ENCODE results near the gene MAP3K5. TPM values are rescaled to one million over a fixed set of nuclear protein-coding genes. Genes with fewer than 3 reads are reported as not detected.

Gene MAP3K5
- total RNA-seq, 5 donors from 2014 or later (not counting 1 experiment from before 2014, with no cell fraction given), result 17.8 to 29.2 (median 20.6) TPM

DNA sequence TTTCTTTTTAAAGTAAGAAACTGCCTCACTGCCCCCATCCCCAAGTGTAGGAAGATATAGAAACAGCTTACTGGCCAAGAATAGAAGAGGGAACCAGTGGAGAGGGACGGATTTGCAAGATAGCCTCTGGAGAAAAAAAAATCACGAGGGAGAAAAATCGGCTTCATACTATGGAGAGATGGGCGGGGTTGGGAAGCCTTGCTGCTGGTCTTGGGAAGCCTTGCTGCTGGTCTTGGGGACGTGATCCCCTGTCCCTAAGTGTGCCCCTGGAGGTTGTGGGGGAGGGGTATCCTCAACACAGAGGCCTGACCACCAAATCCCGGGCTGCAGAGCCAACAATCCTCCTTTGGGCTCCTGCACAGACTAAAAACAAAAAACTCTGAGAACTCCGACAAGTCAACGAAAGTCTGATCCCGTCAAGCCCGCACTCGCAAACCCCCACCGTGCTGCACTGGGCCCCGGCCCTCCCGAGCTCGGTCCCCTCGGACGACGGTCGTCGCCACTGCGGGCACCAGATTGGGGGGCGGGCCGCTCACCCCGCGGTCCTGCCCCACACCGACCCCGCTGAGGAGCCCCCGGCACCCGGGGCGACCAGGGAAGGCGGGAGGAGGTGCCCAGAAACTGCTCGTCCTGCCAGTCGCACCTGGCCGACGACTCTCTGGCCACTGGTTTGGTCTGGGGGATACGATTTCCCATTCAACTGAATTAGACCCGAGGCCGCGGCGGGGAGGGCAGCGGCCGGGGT is 242.8 kb downstream of the MAP3K5 start:
- no peak overlapping the region for H3K27ac Mint-ChIP-seq
- Histone ChIP-seq H3K27ac (ENCODE audit: low read length) (no peak overlapping the region), H3K9me3 (no peaks in the 10 kb centered on the region), H3K4me1 (ENCODE audit: control insufficient read depth in 1 of 2, extremely low read depth in 1 of 2, insufficient read depth in 2 of 2, low read length in 2 of 2) (peaks cover 2 to 12% of the 10 kb centered on the region in 2 experiments), H3K27me3 (replicated peaks in 1 of 2; ENCODE audit: control insufficient read depth in 2 of 2, extremely low read depth in 1 of 2, insufficient read depth in 2 of 2, low read length in 1 of 2) (peaks cover 0 to 20% of the 10 kb centered on the region in 2 experiments), H3K36me3 (ENCODE audit: control insufficient read depth in 2 of 2, extremely low read depth in 1 of 2, insufficient read depth in 1 of 2, low read length in 1 of 2) (no peaks in the 10 kb centered on the region), H3K4me3 (ENCODE audit: control insufficient read depth in 1 of 2, extremely low read depth in 1 of 2, low read length in 1 of 2) (peak overlapping the region; percentile 33 to 38)
- H3K9me3 Mint-ChIP-seq, result no peaks in the 10 kb centered on the region
- H3K36me3 Mint-ChIP-seq, result no peaks in the 10 kb centered on the region
- CTCF ChIA-PET, result interaction anchor here (0.6 to 0.9 kb wide), 4 partner anchors 12 to 241 kb away, joined by 3 read pairs; no protein-coding TSS in a partner anchor
- 5% methylated on average over 42 of the region's 42 CpGs for WGBS (ENCODE audit: insufficient coverage)
- peak overlapping the region; percentile 59 to 66 (median 61) for H3K4me3 Mint-ChIP-seq
- peak in 4 of 35 experiments; percentile 1 to 13 (median 4) for DNase-seq
- ATAC-seq (replicated peaks in 1 of 4), result no peak
- POLR2A ChIA-PET, result no interaction called here
- peaks cover 39 to 40% of the 10 kb centered on the region in 2 donors for H3K27me3 Mint-ChIP-seq
- H3K4me1 Mint-ChIP-seq, result peaks cover 4 to 15% (median 5%) of the 10 kb centered on the region in 3 donors

DNA sequence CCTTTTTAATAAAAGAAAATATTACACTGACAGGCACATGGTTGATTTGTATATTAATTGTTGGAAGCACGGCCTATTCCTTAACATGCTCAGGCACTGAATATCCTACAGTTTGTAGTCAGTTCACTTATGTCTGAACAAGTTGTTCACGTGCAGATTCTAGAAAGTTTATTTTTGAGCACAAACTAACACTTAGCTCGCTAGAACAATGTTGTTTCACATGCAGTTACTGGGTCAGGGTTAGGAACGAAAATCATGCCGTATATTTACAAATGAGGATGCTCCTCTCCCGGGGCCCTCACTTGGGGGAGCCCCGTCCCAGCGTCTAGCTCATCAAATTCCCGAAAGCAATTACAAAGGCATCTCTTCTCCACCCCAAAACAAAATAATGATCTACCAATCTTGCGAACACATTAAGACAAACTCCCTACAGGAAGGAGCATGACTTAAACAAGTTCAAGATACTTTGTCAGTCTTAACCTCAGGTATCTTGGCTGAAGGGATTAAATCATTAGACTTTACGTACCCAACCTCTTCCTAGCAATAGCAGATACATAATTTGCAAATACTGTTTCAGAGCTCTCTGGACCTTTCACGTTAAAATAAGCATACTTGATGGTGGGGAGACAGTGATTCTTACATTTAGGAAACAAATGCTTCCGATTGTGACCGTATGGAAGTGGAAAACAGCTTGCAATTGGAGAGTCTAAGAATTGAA is 243.5 kb downstream of the MAP3K5 start:
- no peak overlapping the region for H3K27ac ChIP-seq (ENCODE audit: low read length)
- no peaks in the 10 kb centered on the region for H3K36me3 ChIP-seq (ENCODE audit: control insufficient read depth in 2 of 2, extremely low read depth in 1 of 2, insufficient read depth in 1 of 2, low read length in 1 of 2)
- H3K9me3 ChIP-seq, result no peaks in the 10 kb centered on the region
- H3K27me3 ChIP-seq (replicated peaks in 1 of 2; ENCODE audit: control insufficient read depth in 2 of 2, extremely low read depth in 1 of 2, insufficient read depth in 2 of 2, low read length in 1 of 2), result peaks cover 2 to 24% of the 10 kb centered on the region in 2 experiments
- WGBS (ENCODE audit: insufficient coverage), result 97% methylated on average over 9 of the region's 14 CpGs
- ChIA-PET CTCF (interaction anchor here in 1 of 2 donors (0.6 to 0.9 kb wide), 2 partner anchors 13 to 242 kb away, joined by 3 read pairs; no protein-coding TSS in a partner anchor), POLR2A (interaction anchor here in 1 of 2 donors (0.6 kb wide), 1 partner anchor 37 kb away, joined by 3 read pairs; no protein-coding TSS in a partner anchor)
- H3K4me3 ChIP-seq (ENCODE audit: control insufficient read depth in 1 of 2, extremely low read depth in 1 of 2, low read length in 1 of 2), result no peak overlapping the region
- Mint-ChIP-seq H3K9me3 (no peaks in the 10 kb centered on the region), H3K36me3 (no peaks in the 10 kb centered on the region), H3K4me3 (peak overlapping the region; percentile 59 to 66 (median 61)), H3K27me3 (peaks cover 45 to 46% of the 10 kb centered on the region in 2 donors), H3K27ac (no peak overlapping the region), H3K4me1 (peaks cover 4 to 15% (median 5%) of the 10 kb centered on the region in 3 donors)
- H3K4me1 ChIP-seq (ENCODE audit: control insufficient read depth in 1 of 2, extremely low read depth in 1 of 2, insufficient read depth in 2 of 2, low read length in 2 of 2), result peaks cover 2 to 12% of the 10 kb centered on the region in 2 experiments
- DNase-seq (no peak), ATAC-seq (replicated peaks in 1 of 4) (no peak)

DNA sequence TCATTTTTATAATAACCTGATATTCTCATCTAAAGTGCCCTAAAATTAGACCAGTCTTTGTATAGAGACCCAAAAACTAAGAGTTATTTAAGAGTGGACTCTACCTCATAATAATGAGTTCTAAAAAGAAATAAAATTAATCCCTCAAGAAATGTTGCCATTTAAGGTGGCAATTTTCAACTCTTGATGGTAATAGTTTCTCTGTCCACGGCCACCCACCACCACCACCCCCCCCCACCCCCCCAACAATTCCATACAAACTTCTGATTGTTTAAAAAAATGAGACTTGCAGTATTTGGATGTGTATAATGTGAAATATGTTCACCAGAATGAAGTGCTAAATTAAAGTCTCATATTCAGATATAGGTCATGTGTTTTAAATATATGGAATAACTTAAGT is 244.4 kb downstream of the MAP3K5 start:
- Histone ChIP-seq H3K27ac (ENCODE audit: low read length) (no peak overlapping the region), H3K9me3 (no peaks in the 10 kb centered on the region), H3K4me3 (ENCODE audit: control insufficient read depth in 1 of 2, extremely low read depth in 1 of 2, low read length in 1 of 2) (no peak overlapping the region), H3K4me1 (ENCODE audit: control insufficient read depth in 1 of 2, extremely low read depth in 1 of 2, insufficient read depth in 2 of 2, low read length in 2 of 2) (peaks cover 2 to 12% of the 10 kb centered on the region in 2 experiments), H3K27me3 (replicated peaks in 1 of 2; ENCODE audit: control insufficient read depth in 2 of 2, extremely low read depth in 1 of 2, insufficient read depth in 2 of 2, low read length in 1 of 2) (peaks cover 2 to 24% of the 10 kb centered on the region in 2 experiments), H3K36me3 (ENCODE audit: control insufficient read depth in 2 of 2, extremely low read depth in 1 of 2, insufficient read depth in 1 of 2, low read length in 1 of 2) (no peaks in the 10 kb centered on the region)
- POLR2A ChIA-PET, result no interaction called here
- CTCF ChIA-PET, result interaction anchor here in 1 of 2 donors (1.1 kb wide), 1 partner anchor 22 kb away, joined by 3 read pairs; no protein-coding TSS in a partner anchor
- Mint-ChIP-seq H3K9me3 (no peaks in the 10 kb centered on the region), H3K4me3 (no peak overlapping the region), H3K4me1 (peaks cover 4 to 15% (median 5%) of the 10 kb centered on the region in 3 donors), H3K27me3 (peaks cover 49 to 51% of the 10 kb centered on the region in 2 donors), H3K36me3 (no peaks in the 10 kb centered on the region), H3K27ac (no peak overlapping the region)
- DNase-seq (no peak), ATAC-seq (replicated peaks in 1 of 4) (no peak)
- WGBS (ENCODE audit: insufficient coverage), result no CpG with 5 or more reads among the region's 1 CpG

DNA sequence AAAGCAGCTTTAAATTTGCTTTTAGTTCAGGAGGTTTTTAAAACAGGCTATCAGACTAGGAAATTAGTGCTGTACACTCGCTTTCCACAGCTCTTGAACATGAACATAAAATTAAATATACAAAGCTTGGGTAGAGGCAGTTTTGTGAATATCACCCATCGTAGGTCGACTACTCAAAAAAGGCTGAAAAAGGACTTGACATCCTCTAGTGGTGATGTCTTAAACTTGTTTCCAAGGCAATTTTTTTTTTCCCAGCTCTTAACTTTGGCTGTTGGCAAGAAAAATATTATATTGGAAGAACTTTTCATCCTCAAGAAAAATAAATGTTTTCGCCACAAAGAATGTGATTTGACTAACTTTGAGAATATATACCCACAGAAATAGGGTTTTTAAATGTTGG is 244.9 kb downstream of the MAP3K5 start:
- Mint-ChIP-seq H3K36me3 (no peaks in the 10 kb centered on the region), H3K4me1 (peaks cover 4 to 15% (median 5%) of the 10 kb centered on the region in 3 donors), H3K9me3 (no peaks in the 10 kb centered on the region), H3K27me3 (peaks cover 51 to 52% of the 10 kb centered on the region in 2 donors), H3K4me3 (no peak overlapping the region), H3K27ac (no peak overlapping the region)
- Histone ChIP-seq H3K4me1 (ENCODE audit: control insufficient read depth in 1 of 2, extremely low read depth in 1 of 2, insufficient read depth in 2 of 2, low read length in 2 of 2) (peaks cover 2 to 12% of the 10 kb centered on the region in 2 experiments), H3K9me3 (no peaks in the 10 kb centered on the region), H3K36me3 (ENCODE audit: control insufficient read depth in 2 of 2, extremely low read depth in 1 of 2, insufficient read depth in 1 of 2, low read length in 1 of 2) (no peaks in the 10 kb centered on the region), H3K27me3 (replicated peaks in 1 of 2; ENCODE audit: control insufficient read depth in 2 of 2, extremely low read depth in 1 of 2, insufficient read depth in 2 of 2, low read length in 1 of 2) (peaks cover 2 to 24% of the 10 kb centered on the region in 2 experiments), H3K27ac (ENCODE audit: low read length) (no peak overlapping the region), H3K4me3 (ENCODE audit: control insufficient read depth in 1 of 2, extremely low read depth in 1 of 2, low read length in 1 of 2) (no peak overlapping the region)
- ATAC-seq (replicated peaks in 1 of 4) (no peak), DNase-seq (no peak)
- ChIA-PET CTCF (interaction anchor here in 1 of 2 donors (0.6 to 1.1 kb wide), 2 partner anchors 21 to 51 kb away, joined by 3 read pairs; no protein-coding TSS in a partner anchor), POLR2A (interaction anchor here in 1 of 2 donors (0.6 kb wide), 1 partner anchor 255 kb away, joined by 3 read pairs; no protein-coding TSS in a partner anchor)
- no CpG with 5 or more reads among the region's 4 CpGs for WGBS (ENCODE audit: insufficient coverage)

DNA sequence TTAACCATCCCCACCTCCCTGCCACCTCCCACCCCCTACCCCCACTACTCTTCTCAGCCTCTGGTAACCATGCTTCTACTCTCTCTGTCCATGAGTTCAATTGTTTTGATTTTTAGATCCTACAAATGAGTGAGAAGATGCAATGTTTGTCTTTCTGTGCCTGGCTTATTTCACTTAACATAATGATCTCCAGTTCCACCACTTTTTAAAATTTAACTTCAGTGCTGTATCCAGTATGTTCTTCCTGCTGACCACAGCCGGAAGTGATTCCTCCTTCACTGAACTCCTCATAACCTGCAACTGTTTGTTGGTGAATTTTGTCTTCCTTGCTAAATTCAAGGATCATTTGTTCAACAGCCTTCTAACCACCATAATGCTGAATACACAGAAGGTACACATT is 245.9 kb downstream of the MAP3K5 start:
- ChIA-PET CTCF (no interaction called here), POLR2A (no interaction called here)
- H3K4me1 Mint-ChIP-seq, result peaks cover 4 to 13% (median 5%) of the 10 kb centered on the region in 3 donors
- Histone ChIP-seq H3K4me1 (ENCODE audit: control insufficient read depth in 1 of 2, extremely low read depth in 1 of 2, insufficient read depth in 2 of 2, low read length in 2 of 2) (peaks cover 2 to 12% of the 10 kb centered on the region in 2 experiments), H3K36me3 (ENCODE audit: control insufficient read depth in 2 of 2, extremely low read depth in 1 of 2, insufficient read depth in 1 of 2, low read length in 1 of 2) (no peaks in the 10 kb centered on the region), H3K27me3 (replicated peaks in 1 of 2; ENCODE audit: control insufficient read depth in 2 of 2, extremely low read depth in 1 of 2, insufficient read depth in 2 of 2, low read length in 1 of 2) (peaks cover 2 to 24% of the 10 kb centered on the region in 2 experiments), H3K4me3 (ENCODE audit: control insufficient read depth in 1 of 2, extremely low read depth in 1 of 2, low read length in 1 of 2) (no peak overlapping the region), H3K9me3 (no peaks in the 10 kb centered on the region), H3K27ac (ENCODE audit: low read length) (no peak overlapping the region)
- no CpG with 5 or more reads among the region's 1 CpG for WGBS (ENCODE audit: insufficient coverage)
- H3K27me3 Mint-ChIP-seq, result peaks cover 51% of the 10 kb centered on the region in 2 donors
- DNase-seq (no peak), ATAC-seq (replicated peaks in 1 of 4) (no peak)
- H3K4me3 Mint-ChIP-seq, result no peak overlapping the region
- no peak overlapping the region for H3K27ac Mint-ChIP-seq
- H3K9me3 Mint-ChIP-seq, result no peaks in the 10 kb centered on the region
- H3K36me3 Mint-ChIP-seq, result no peaks in the 10 kb centered on the region

DNA sequence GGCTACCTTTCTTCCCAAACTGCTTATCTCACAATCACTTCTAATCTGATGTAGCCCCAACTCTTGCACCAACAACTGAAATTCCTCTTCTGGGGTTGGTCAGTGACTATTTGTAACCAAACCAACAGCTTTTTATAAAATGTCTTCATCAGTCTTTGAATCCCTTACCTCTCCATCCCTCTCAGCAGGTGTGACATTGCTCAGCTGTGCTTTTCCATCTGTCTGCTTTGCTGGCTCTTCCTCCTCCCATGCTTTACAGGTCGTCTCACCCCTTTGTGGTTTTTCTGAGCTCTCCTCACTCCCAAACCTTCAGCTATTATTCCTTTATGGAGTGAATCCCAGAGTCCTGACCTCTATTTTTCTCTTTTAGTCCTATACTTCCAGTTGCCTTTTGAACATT is 248.0 kb downstream of the MAP3K5 start:
- DNase-seq, result no peak
- CTCF ChIA-PET, result no interaction called here
- Histone ChIP-seq H3K27me3 (replicated peaks in 1 of 2; ENCODE audit: control insufficient read depth in 2 of 2, extremely low read depth in 1 of 2, insufficient read depth in 2 of 2, low read length in 1 of 2) (peaks cover 2 to 13% of the 10 kb centered on the region in 2 experiments), H3K4me3 (ENCODE audit: control insufficient read depth in 1 of 2, extremely low read depth in 1 of 2, low read length in 1 of 2) (no peak overlapping the region), H3K27ac (ENCODE audit: low read length) (no peak overlapping the region), H3K4me1 (ENCODE audit: control insufficient read depth in 1 of 2, extremely low read depth in 1 of 2, insufficient read depth in 2 of 2, low read length in 2 of 2) (peaks cover 0 to under 1% of the 10 kb centered on the region in 2 experiments), H3K9me3 (no peaks in the 10 kb centered on the region), H3K36me3 (ENCODE audit: control insufficient read depth in 2 of 2, extremely low read depth in 1 of 2, insufficient read depth in 1 of 2, low read length in 1 of 2) (no peaks in the 10 kb centered on the region)
- peaks cover 53 to 54% of the 10 kb centered on the region in 2 donors for H3K27me3 Mint-ChIP-seq
- POLR2A ChIA-PET, result no interaction called here
- no peaks in the 10 kb centered on the region for H3K9me3 Mint-ChIP-seq
- 38% methylated on average over 1 of the region's 1 CpG for WGBS (ENCODE audit: insufficient coverage)
- ATAC-seq (replicated peaks in 1 of 4), result no peak
- H3K27ac Mint-ChIP-seq, result no peak overlapping the region
- no peak overlapping the region for H3K4me3 Mint-ChIP-seq
- no peaks in the 10 kb centered on the region for H3K36me3 Mint-ChIP-seq
- peaks cover 2 to 5% (median 3%) of the 10 kb centered on the region in 3 donors for H3K4me1 Mint-ChIP-seq
